H9 (cell line): ENCODE data around the gene SERPINA5. TPM values are rescaled to one million over a fixed set of nuclear protein-coding genes. Genes with fewer than 3 reads are reported as not detected.

ENCODE experiments used
- DNase-seq: peaks from one replicate; pipeline ENCODE4 v3.0.0-alpha.2; 2017
- H2AFZ ChIP-seq: one replicate; pipeline ENCODE4 v1.6.1; 2013; ENCODE audit warnings: mild to moderate bottlenecking, low read length, control low read depth, moderate library complexity
- H2AK5ac ChIP-seq: 2 replicates; pipeline ENCODE4 v1.6.1; 2013; ENCODE audit warnings: low read length, control low read depth, mixed read lengths; ENCODE audit not compliant: insufficient read length
- H2BK120ac ChIP-seq: one replicate; pipeline ENCODE4 v1.6.1; 2013; ENCODE audit warnings: low read depth, mild to moderate bottlenecking, low read length, control low read depth, inconsistent platforms; ENCODE audit not compliant: poor library complexity, severe bottlenecking
- H2BK12ac ChIP-seq: 2 replicates; pipeline ENCODE4 v1.6.1; 2013; ENCODE audit warnings: low read length, control low read depth, mixed read lengths, low read depth; ENCODE audit not compliant: insufficient read length
- H2BK15ac ChIP-seq: 2 replicates; pipeline ENCODE4 v1.6.1; 2013; ENCODE audit warnings: low read depth, low read length, control low read depth
- H2BK20ac ChIP-seq: one replicate; pipeline ENCODE4 v1.6.1; 2013; ENCODE audit warnings: low read depth, mild to moderate bottlenecking, low read length, control low read depth, inconsistent platforms; ENCODE audit not compliant: poor library complexity, severe bottlenecking
- H2BK5ac ChIP-seq: 2 replicates; pipeline ENCODE4 v1.6.1; 2013; ENCODE audit warnings: low read length, control low read depth, mixed read lengths; ENCODE audit not compliant: insufficient read length
- H3K14ac ChIP-seq: 2 replicates; pipeline ENCODE4 v1.6.1; 2013; ENCODE audit warnings: low read length, control low read depth; ENCODE audit not compliant: insufficient read depth
- H3K18ac ChIP-seq: 2 replicates; pipeline ENCODE4 v1.6.1; 2013; ENCODE audit warnings: low read depth, mild to moderate bottlenecking, mixed read lengths, low read length, control low read depth; ENCODE audit not compliant: insufficient read length
- H3K23ac ChIP-seq: 2 replicates; pipeline ENCODE4 v1.6.1; 2013; ENCODE audit warnings: low read length, control low read depth, mixed read lengths, low read depth; ENCODE audit not compliant: insufficient read length
- H3K23me2 ChIP-seq: 2 replicates; pipeline ENCODE4 v1.6.1; 2013; ENCODE audit warnings: low read depth, mild to moderate bottlenecking, mixed read lengths, low read length, control low read depth; ENCODE audit not compliant: insufficient read length, poor library complexity, severe bottlenecking
- H3K27ac ChIP-seq: 2 replicates; pipeline ENCODE4 v1.5.1; 2013; ENCODE audit warnings: low read length, control low read depth, mixed read lengths, low read depth; ENCODE audit not compliant: insufficient read length
- H3K27me3 ChIP-seq: 2 replicates; pipeline ENCODE4 v1.6.1; 2013; ENCODE audit warnings: low read length, control low read depth, inconsistent platforms; ENCODE audit not compliant: insufficient read depth
- H3K4ac ChIP-seq: 2 replicates; pipeline ENCODE4 v1.6.1; 2013; ENCODE audit warnings: low read depth, mild to moderate bottlenecking, control low read depth, inconsistent platforms, low read length, moderate library complexity
- H3K4me1 ChIP-seq: 2 replicates; pipeline ENCODE4 v1.6.1; 2013; ENCODE audit warnings: low read length, control low read depth, inconsistent platforms; ENCODE audit not compliant: insufficient read depth
- H3K4me2 ChIP-seq: 2 replicates; pipeline ENCODE4 v1.6.1; 2013; ENCODE audit warnings: low read length, control low read depth, mixed read lengths; ENCODE audit not compliant: insufficient read length, insufficient read depth
- H3K56ac ChIP-seq: 2 replicates; pipeline ENCODE4 v1.6.1; 2013; ENCODE audit warnings: low read depth, mild to moderate bottlenecking, mixed read lengths, low read length, control low read depth; ENCODE audit not compliant: insufficient read length
- H3K79me1 ChIP-seq: 2 replicates; pipeline ENCODE4 v1.6.1; 2013; ENCODE audit warnings: low read depth, mild to moderate bottlenecking, moderate library complexity, low read length, control low read depth, inconsistent platforms; ENCODE audit not compliant: insufficient read depth, poor library complexity, severe bottlenecking
- H3K79me2 ChIP-seq: 2 replicates; pipeline ENCODE4 v1.6.1; 2013; ENCODE audit warnings: low read length, control low read depth, inconsistent platforms; ENCODE audit not compliant: insufficient read depth
- H3K9ac ChIP-seq: 2 replicates; pipeline ENCODE4 v1.6.1; 2013; ENCODE audit warnings: low read length, control low read depth, mixed read lengths; ENCODE audit not compliant: insufficient read length; ENCODE audit errors: extremely low read depth
- H3K9me3 ChIP-seq: one replicate; pipeline ENCODE4 v1.6.1; 2013; ENCODE audit warnings: low read depth, low read length, inconsistent platforms; ENCODE audit not compliant: control insufficient read depth
- H3T11ph ChIP-seq: one replicate; pipeline ENCODE4 v1.6.1; 2013; ENCODE audit warnings: mild to moderate bottlenecking, low read length, control low read depth, inconsistent platforms
- H4K20me1 ChIP-seq: one replicate; pipeline ENCODE4 v1.6.1; 2013; ENCODE audit not compliant: control insufficient read depth, insufficient read length, insufficient read depth
- H4K5ac ChIP-seq: 2 replicates; pipeline ENCODE4 v1.6.1; 2013; ENCODE audit warnings: low read depth, mild to moderate bottlenecking, mixed read lengths, low read length, control low read depth; ENCODE audit not compliant: insufficient read length
- H4K8ac ChIP-seq: replicated peaks from 2 replicates; pipeline ENCODE4 v1.6.1; 2013; ENCODE audit warnings: low read length, control low read depth, mixed read lengths, low read depth; ENCODE audit not compliant: insufficient read length
- H4K91ac ChIP-seq: 2 replicates; pipeline ENCODE4 v1.6.1; 2013; ENCODE audit warnings: low read depth, mild to moderate bottlenecking, moderate library complexity, mixed read lengths, low read length, control low read depth; ENCODE audit not compliant: insufficient read length
- H3K27ac Mint-ChIP-seq, 3 experiments: 2 replicates in 2 of 3; 3 replicates in 1 of 3; pipeline ENCODE4 v1.8.0; 2020 to 2021; ENCODE audit warnings: mixed read lengths in 3 of 3, mild to moderate bottlenecking in 1 of 3, moderate library complexity in 1 of 3
- H3K27me3 Mint-ChIP-seq: 2 replicates; pipeline ENCODE4 v1.8.0; 2021; ENCODE audit warnings: low read depth, mild to moderate bottlenecking, moderate library complexity, mixed read lengths
- H3K36me3 Mint-ChIP-seq, 3 experiments: 2 replicates in 2 of 3; 3 replicates in 1 of 3; pipeline ENCODE4 v1.8.0; 2020 to 2021; ENCODE audit warnings: low read depth in 3 of 3, mixed read lengths in 3 of 3; ENCODE audit not compliant: insufficient read depth in 1 of 3
- H3K4me1 Mint-ChIP-seq, 2 experiments: 2 replicates each; pipeline ENCODE4 v1.8.0; 2020; ENCODE audit warnings: mixed read lengths in 2 of 2
- H3K4me3 Mint-ChIP-seq, 2 experiments: 2 replicates in 1 of 2; 3 replicates in 1 of 2; pipeline ENCODE4 v1.8.0; 2020 to 2021; ENCODE audit warnings: mild to moderate bottlenecking in 2 of 2, mixed read lengths in 2 of 2, moderate library complexity in 1 of 2
- H3K9me3 Mint-ChIP-seq, 2 experiments: 2 replicates in 1 of 2; 3 replicates in 1 of 2; pipeline ENCODE4 v1.8.0; 2020; ENCODE audit warnings: mild to moderate bottlenecking in 2 of 2, mixed read lengths in 2 of 2, moderate library complexity in 1 of 2
- CTCF ChIP-seq: fragments of 200-600 bp; sonication (generic); conservative IDR thresholded peaks from 3 replicates; pipeline ENCODE4 v1.8.0; 2021; ENCODE audit warnings: antibody characterized with exemption, mild to moderate bottlenecking
- WGBS: extraction: QIAGEN DNeasy Blood & Tissue Kit; methylation state at CpG from one replicate; pipeline ENCODE4 v1.1.7; 2013; ENCODE audit warnings: missing lambda C conversion rate, low lambda C conversion rate, mixed read lengths; ENCODE audit not compliant: insufficient read length; ENCODE audit errors: extremely low coverage; 5-methylcytosine and 5-hydroxymethylcytosine counted together
- total RNA-seq: library from RNA; stranded (reverse); gene quantifications from 2 replicates; pipeline ENCODE4 v1.2.1, GENCODE V29; 2021

SERPINA5 gene
- total RNA-seq, 1 experiment from 2014 or later: 1.1 TPM

GRCh38 chr14:94597788-94598187 lies 16.6 kb downstream of the SERPINA5 start:
- no peak overlapping the region for H3K18ac ChIP-seq
- no peak for DNase-seq
- H3T11ph ChIP-seq: no peak overlapping the region
- H3K9me3 ChIP-seq: no peaks in the 10 kb centered on the region
- H3K56ac ChIP-seq: no peak overlapping the region
- Mint-ChIP-seq H3K9me3 (no peaks in the 10 kb centered on the region), H3K36me3 (peaks cover 0 to 5% (median 0%) of the 10 kb centered on the region in 3 experiments; a peak in 3 of 7 replicates), H3K4me3 (no peak overlapping the region), H3K27ac (no peak overlapping the region), H3K27me3 (peaks cover 20% of the 10 kb centered on the region), H3K4me1 (peaks cover 20 to 24% of the 10 kb centered on the region in 2 experiments)
- H2BK12ac ChIP-seq: no peak overlapping the region
- no peak overlapping the region for H3K23ac ChIP-seq
- H2BK15ac ChIP-seq: no peak overlapping the region
- no peak overlapping the region for H2AFZ ChIP-seq
- no peak overlapping the region for H3K9ac ChIP-seq
- H3K14ac ChIP-seq: no peak overlapping the region
- no peak overlapping the region for H4K8ac ChIP-seq
- WGBS: no CpG with 5 or more reads among the region's 5 CpGs
- H3K4me1 ChIP-seq: 0 out of 2 replicates have a peak, but pooled peaks cover 2% of the 10 kb centered on the region
- H4K20me1 ChIP-seq: no peaks in the 10 kb centered on the region
- no peak overlapping the region for H2BK120ac ChIP-seq
- no peak overlapping the region for H4K5ac ChIP-seq
- no peak overlapping the region for H2AK5ac ChIP-seq
- H3K27me3 ChIP-seq: no peaks in the 10 kb centered on the region
- no peaks in the 10 kb centered on the region for H3K23me2 ChIP-seq
- no peak overlapping the region for H4K91ac ChIP-seq
- no peak overlapping the region for H3K4me2 ChIP-seq
- no peak overlapping the region for H2BK20ac ChIP-seq
- no peak for TF ChIP-seq CTCF
- no peaks in the 10 kb centered on the region for H3K79me2 ChIP-seq
- H2BK5ac ChIP-seq: no peak overlapping the region
- no peaks in the 10 kb centered on the region for H3K79me1 ChIP-seq
- H3K27ac ChIP-seq: no peak overlapping the region
- H3K4ac ChIP-seq: no peak overlapping the region
